ENCODE measurements around the gene FOXN3. TPM values are rescaled to one million over a fixed set of nuclear protein-coding genes. Genes with fewer than 3 reads are reported as not detected.
A peak's percentile ranks its signal among the peaks of the same experiment; 100 is the strongest.

Gene FOXN3
- total RNA-seq, 2 donors from 2014 or later, result 61.2 to 84.1 TPM

- Histone ChIP-seq H3K36me3 (ENCODE audit: control insufficient read depth, insufficient read depth, low read length) (peaks cover 5% of the 10 kb centered on the region), H3K9me3 (ENCODE audit: control insufficient read depth, low read length) (no peaks in the 10 kb centered on the region), H3K4me3 (ENCODE audit: low read length) (no peak overlapping the region), H3K27ac (ENCODE audit: low read depth, low read length) (peak overlapping the region; percentile 16), H3K4me1 (ENCODE audit: control insufficient read depth, insufficient read depth, low read length) (peaks cover 14% of the 10 kb centered on the region), H3K27me3 (ENCODE audit: control insufficient read depth, insufficient read depth, low read length, poor library complexity, severe bottlenecking) (no peaks in the 10 kb centered on the region), H3K9ac (ENCODE audit: extremely low read depth, low read length, poor library complexity, severe bottlenecking) (no peak overlapping the region)
- H3K36me3 Mint-ChIP-seq (ENCODE audit: low read depth), result peaks cover 24% of the 10 kb centered on the region
- no peak for TF ChIP-seq CTCF (conservative IDR thresholded peaks at IDR 0.05)
- peak overlapping the region; percentile 92 for H3K27ac Mint-ChIP-seq
- 88 to 91% methylated on average over 4 to 13 of the region's 13 CpGs for WGBS, 2 experiments (ENCODE audit: insufficient coverage in 1 of 2, insufficient read length in 1 of 2)
- H3K4me1 Mint-ChIP-seq, result peaks cover 35% of the 10 kb centered on the region
- H3K27me3 Mint-ChIP-seq (ENCODE audit: insufficient read depth), result no peaks in the 10 kb centered on the region
- DNase-seq, result no peak
- peaks cover 7% of the 10 kb centered on the region for H3K9me3 Mint-ChIP-seq
- no peak overlapping the region for H3K4me3 Mint-ChIP-seq
Observed at GRCh38 chr14:89292579-89293313, 124.3 kb downstream of the FOXN3 start.

- Histone ChIP-seq H3K4me3 (ENCODE audit: low read length) (no peak overlapping the region), H3K36me3 (ENCODE audit: control insufficient read depth, insufficient read depth, low read length) (peaks cover 5% of the 10 kb centered on the region), H3K9me3 (ENCODE audit: control insufficient read depth, low read length) (no peaks in the 10 kb centered on the region), H3K9ac (ENCODE audit: extremely low read depth, low read length, poor library complexity, severe bottlenecking) (no peak overlapping the region), H3K27me3 (ENCODE audit: control insufficient read depth, insufficient read depth, low read length, poor library complexity, severe bottlenecking) (no peaks in the 10 kb centered on the region), H3K27ac (ENCODE audit: low read depth, low read length) (no peak overlapping the region), H3K4me1 (ENCODE audit: control insufficient read depth, insufficient read depth, low read length) (peaks cover 14% of the 10 kb centered on the region)
- no peak overlapping the region for H3K27ac Mint-ChIP-seq
- peaks cover 26% of the 10 kb centered on the region for H3K36me3 Mint-ChIP-seq (ENCODE audit: low read depth)
- TF ChIP-seq CTCF (conservative IDR thresholded peaks at IDR 0.05), result no peak
- H3K4me3 Mint-ChIP-seq, result no peak overlapping the region
- DNase-seq, result no peak
- peaks cover 3% of the 10 kb centered on the region for H3K9me3 Mint-ChIP-seq
- 76 to 77% methylated on average over 7 to 9 of the region's 9 CpGs for WGBS, 2 experiments (ENCODE audit: insufficient coverage in 1 of 2, insufficient read length in 1 of 2)
- no peaks in the 10 kb centered on the region for H3K27me3 Mint-ChIP-seq (ENCODE audit: insufficient read depth)
- peaks cover 39% of the 10 kb centered on the region for H3K4me1 Mint-ChIP-seq
Observed at GRCh38 chr14:89291351-89291940, 125.6 kb downstream of the FOXN3 start.

- DNase-seq, result no peak
- WGBS, 2 experiments (ENCODE audit: insufficient coverage in 1 of 2, insufficient read length in 1 of 2), result 93 to 94% methylated on average over 7 to 8 of the region's 8 CpGs
- Histone ChIP-seq H3K4me1 (ENCODE audit: control insufficient read depth, insufficient read depth, low read length) (peaks cover 14% of the 10 kb centered on the region), H3K9me3 (ENCODE audit: control insufficient read depth, low read length) (no peaks in the 10 kb centered on the region), H3K4me3 (ENCODE audit: low read length) (no peak overlapping the region), H3K27ac (ENCODE audit: low read depth, low read length) (no peak overlapping the region), H3K36me3 (ENCODE audit: control insufficient read depth, insufficient read depth, low read length) (peaks cover 5% of the 10 kb centered on the region), H3K9ac (ENCODE audit: extremely low read depth, low read length, poor library complexity, severe bottlenecking) (no peak overlapping the region), H3K27me3 (ENCODE audit: control insufficient read depth, insufficient read depth, low read length, poor library complexity, severe bottlenecking) (no peaks in the 10 kb centered on the region)
- no peak overlapping the region for H3K27ac Mint-ChIP-seq
- peaks cover 26% of the 10 kb centered on the region for H3K36me3 Mint-ChIP-seq (ENCODE audit: low read depth)
- H3K4me3 Mint-ChIP-seq, result no peak overlapping the region
- peaks cover 3% of the 10 kb centered on the region for H3K9me3 Mint-ChIP-seq
- peaks cover 39% of the 10 kb centered on the region for H3K4me1 Mint-ChIP-seq
- no peak for TF ChIP-seq CTCF (conservative IDR thresholded peaks at IDR 0.05)
- H3K27me3 Mint-ChIP-seq (ENCODE audit: insufficient read depth), result no peaks in the 10 kb centered on the region
Observed at GRCh38 chr14:89290813-89291212, 126.2 kb downstream of the FOXN3 start.
